ENCODE measurements around the gene FAM20A.

- TF ChIP-seq CTCF (optimal IDR thresholded peaks at IDR 0.05 in 1 of 3, IDR thresholded peaks at IDR 0.05 in 1 of 3, conservative IDR thresholded peaks at IDR 0.05 in 1 of 3; ENCODE audit: extremely low read depth in 1 of 3, insufficient read depth in 2 of 3, low read length in 3 of 3) (no peak), EZH2 (IDR thresholded peaks at IDR 0.05; ENCODE audit: low read length) (no peak)
Observed at GRCh38 chr17:68541816-68542215, 59.4 kb downstream of the FAM20A start.

Measured in keratinocyte (primary cell).